HG03457 (cell line): Measurements from ENCODE around the gene ARL6IP5.

Experiments used
- ATAC-seq: cut with Tn5 transposase; IDR thresholded peaks from one replicate; pipeline ENCODE4 v1.9.1; 2021; ENCODE audit warnings: moderate number of reproducible peaks; ENCODE audit not compliant: unreplicated experiment

The ARL6IP5 gene

DNA sequence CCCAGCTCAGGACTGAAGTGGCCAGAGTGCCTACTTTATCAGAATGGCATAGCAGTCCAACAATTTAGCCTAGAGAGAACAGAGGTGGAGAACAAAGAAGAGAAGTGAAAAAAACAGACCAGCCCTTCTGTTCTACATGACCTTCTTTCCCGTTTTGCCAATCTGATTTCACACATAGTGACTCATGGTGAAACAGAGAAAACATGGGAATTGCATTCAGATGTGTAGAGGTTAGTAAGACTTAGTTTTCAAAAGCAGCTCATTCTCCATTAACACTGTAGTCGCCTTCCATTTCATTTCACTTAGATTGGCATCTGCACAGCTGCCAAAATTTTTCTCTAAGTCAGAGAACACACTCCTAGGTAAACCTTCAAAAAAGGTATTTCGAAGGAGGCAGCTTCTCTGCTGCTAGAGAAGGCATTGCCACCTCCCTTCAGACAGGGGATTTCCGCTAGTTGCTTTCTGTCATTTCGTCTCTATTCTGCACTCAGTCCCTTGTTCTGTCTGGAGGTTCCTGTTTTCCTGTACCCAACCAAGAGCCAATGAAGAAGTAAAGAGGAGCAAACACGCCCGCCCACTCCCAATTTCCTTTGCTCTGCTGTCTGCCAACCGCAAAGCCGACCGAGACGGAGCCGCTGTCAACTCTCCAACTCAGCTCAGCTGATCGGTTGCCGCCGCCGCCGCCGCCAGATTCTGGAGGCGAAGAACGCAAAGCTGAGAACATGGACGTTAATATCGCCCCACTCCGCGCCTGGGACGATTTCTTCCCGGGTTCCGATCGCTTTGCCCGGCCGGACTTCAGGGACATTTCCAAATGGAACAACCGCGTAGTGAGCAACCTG is at the start of gene ARL6IP5:
Gene ARL6IP5, plus strand, starts transcription at position 612 of the 842 bp plus-strand sequence. Its CDS starts 111 bp downstream, at position 723.
- peak; percentile 40 for ATAC-seq

DNA sequence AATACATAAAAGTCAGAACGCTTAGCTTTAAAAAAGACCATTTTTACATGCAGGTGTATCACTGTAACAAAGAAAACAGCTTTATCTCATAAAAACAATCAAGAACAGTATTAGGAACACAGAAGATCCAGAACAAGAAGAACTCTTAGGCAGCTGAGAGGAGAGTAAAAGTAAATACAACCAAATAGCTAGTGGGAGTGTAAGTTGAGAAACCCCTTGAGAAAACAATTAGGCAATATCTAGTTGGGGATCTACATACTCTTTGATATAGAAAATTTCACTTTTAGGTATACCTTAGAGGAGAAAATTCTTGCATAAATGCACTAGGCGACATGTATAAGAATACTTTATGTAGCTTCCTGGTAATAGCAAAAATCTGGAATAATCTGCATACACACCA is 40.1 kb upstream of the ARL6IP5 start:
- ATAC-seq: no peak

DNA sequence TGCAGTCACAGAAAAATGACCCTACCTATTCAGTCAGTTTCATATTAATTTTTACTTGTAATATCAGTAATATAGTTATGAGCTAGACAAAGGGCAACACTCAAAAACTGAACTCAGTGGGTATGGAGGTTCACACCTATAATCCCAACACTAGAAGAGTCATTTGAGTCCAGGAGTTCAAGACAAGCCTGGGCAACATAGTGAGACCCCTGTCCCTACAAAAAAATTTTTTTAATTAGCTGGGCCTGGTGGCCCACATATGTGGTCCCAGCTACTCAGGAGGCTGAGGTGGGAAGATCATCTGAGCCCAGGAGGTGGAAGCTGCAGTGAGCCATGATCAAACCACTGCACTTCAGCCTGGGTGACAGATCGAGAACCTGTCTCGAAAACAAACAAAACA is 35.7 kb upstream of the ARL6IP5 start:
- no peak for ATAC-seq

GRCh38 chr3:69051756-69052471 is 32.8 kb upstream of the ARL6IP5 start, which contains the start of gene TMF1:
Gene TMF1, minus strand, starts transcription at chr3:69052333. Its CDS starts 247 bp downstream, at chr3:69052086.
- ATAC-seq: peak; percentile 94

GRCh38 chr3:69052472-69052898 is 32.3 kb upstream of the ARL6IP5 start:
- ATAC-seq: no peak

GRCh38 chr3:69058180-69058946 is 26.4 kb upstream of the ARL6IP5 start:
- peak; percentile 86 for ATAC-seq

DNA sequence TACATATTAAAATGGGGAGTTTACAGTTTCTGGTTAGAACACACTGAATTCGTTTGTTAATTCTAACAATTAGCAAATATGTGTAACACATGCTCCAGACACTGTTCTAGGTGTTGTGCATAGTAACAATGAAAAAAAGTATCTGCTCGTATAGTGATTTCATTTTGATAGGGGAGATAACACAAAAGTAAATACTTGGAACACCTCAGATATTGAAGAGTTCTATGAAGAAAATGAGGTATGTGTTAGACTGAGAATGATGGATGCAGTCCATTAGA is 25.9 kb upstream of the ARL6IP5 start:
- ATAC-seq: no peak

- no peak for ATAC-seq
Measured at GRCh38 chr3:69059688-69060087, 25.0 kb upstream of the ARL6IP5 start.

DNA sequence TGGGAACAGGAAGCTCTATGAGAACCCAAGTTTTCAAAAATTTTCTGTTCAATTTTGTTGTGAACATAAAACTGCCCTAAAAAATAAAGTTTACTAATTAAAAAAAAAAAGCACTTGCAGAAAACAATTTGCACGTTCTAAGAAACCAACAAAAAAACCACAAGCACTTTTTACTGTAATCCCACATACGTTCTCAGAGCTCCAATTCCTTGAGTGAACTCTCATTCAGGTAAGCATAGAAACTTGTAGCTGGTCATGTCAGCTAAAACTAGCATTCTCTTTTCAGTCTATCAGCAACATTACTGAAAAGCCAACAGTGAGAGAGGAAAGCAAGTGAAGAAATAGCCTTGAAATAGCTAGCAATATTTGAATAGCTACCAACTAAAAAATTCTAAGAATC is 21.1 kb upstream of the ARL6IP5 start:
- no peak for ATAC-seq

- no peak for ATAC-seq
Measured at GRCh38 chr3:69065318-69065964, 19.3 kb upstream of the ARL6IP5 start.

- no peak for ATAC-seq
Measured at GRCh38 chr3:69066121-69066520, 18.6 kb upstream of the ARL6IP5 start.

DNA sequence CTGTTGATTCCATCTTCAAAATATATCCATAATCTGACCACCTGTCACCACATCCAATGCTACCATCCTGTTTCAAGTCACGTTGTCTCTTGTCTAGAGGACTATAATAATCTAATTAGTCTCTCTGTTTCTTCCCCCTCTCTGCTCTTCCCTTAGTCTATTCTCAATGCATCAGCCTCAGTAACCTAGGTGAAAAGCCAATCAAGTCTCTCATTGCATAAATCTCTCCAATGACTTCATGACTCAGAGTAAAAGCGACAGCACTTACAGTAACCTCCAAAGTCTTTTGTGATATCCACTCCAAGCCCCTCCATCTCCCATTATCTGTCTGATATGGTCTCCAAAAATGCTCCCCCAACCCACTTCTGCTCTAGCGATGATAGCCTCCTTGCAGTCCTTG is 11.8 kb upstream of the ARL6IP5 start:
- ATAC-seq: no peak

DNA sequence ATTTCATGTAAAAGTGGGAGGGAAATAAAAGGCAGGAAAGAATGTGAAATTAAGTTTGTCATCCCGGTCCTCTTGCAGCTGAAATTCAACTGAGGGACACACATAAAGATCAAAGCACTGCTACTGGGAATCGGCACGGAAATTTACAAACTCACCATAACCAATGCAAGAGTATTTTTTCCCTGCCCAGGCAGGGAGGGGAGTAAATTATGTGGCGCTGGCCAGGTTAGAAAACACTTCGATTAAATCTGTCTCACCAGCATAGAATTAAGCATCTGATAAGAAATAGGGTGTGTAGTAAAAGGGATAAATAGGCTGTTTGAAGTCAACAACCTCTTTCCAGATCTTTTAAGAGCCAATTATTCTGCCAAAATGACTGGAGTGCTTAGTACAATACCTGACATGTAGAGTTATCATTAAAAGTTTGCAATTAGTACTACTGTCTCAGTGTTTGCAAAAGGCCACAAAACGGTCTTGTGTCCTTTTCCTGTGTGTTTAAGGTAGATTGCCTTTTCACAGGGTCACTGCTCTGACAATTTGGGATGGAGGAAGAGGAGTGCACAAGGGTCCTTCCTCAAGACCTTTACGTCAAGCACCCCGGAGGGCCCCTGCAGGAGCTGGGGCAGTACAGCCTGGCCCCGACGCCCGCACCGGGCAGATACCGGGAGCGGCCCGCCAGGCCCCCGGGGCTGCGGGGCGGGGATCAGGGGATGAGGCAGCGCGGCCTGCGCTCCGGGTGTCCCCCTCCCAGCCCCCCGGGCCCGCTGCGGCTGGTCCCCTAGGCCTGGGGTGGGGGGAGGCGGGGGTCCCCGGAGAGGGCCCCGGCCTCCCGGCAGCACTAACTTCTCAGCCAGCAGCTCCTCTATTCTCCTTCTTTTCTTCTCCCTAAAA is 5.2 kb upstream of the ARL6IP5 start:
- ATAC-seq: no peak

- peak; percentile 33 for ATAC-seq
Measured at GRCh38 chr3:69080233-69080920, 4.4 kb upstream of the ARL6IP5 start, which contains the start of gene UBA3. Gene UBA3, minus strand, starts transcription at chr3:69080365. Its CDS starts 12 bp downstream, at chr3:69080353.

DNA sequence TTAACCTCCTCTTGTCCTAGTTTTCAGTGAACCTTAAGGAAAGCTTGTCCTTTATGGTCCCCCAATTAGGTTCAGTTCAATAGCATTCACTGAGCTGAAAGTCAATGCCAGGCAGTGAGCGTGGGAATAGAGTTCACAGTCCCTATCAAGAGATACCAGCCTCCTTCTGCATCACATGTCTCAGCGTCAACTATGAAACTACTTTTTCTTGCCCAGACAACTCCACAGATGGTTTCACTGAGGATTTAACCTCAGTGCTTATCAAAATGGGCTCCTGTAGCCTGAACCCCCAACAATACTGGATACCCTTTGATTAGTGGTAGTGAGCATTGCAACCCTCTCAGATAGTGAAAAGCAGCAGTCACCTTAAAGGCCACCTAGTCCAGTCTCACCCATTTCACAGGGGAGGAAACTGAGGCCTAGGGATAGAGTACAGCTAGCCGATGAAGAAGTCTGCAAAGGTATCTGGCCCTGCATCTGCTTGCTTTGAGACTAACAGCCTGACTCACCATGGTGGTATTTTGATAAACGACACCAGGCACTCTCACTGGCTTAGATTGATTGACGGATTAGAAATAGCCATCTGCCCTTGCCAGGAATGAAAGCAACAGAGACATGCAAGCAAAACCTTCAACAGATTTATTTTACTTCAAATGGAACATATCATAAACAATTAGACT is 3.0 kb upstream of the ARL6IP5 start:
- no peak for ATAC-seq

DNA sequence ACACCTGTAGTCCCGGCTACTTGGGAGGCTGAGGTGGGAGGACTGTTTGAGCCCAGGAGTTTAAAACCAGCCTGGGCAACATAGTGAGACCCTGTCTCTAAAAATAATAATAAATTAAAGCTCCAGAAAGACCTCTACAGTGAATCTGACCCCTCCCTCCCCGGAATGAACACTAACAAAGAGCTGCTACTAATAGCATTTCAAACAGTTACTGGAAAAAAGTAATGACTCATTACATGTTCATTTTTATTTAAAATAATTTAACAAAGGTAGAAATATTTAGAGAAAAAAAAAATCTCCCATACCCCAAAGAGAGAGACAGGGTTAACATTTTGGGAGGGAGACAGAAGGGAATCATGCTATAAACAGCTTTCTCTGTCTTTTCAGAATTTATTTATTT is 2.4 kb upstream of the ARL6IP5 start:
- ATAC-seq: no peak

- ATAC-seq: peak; percentile 64
Measured at GRCh38 chr3:69082805-69083204, 1.9 kb upstream of the ARL6IP5 start.

GRCh38 chr3:69085168-69085832 is 563 bp downstream of the ARL6IP5 start:
- no peak for ATAC-seq
